Measurements from ENCODE around the gene VIPR1. TPM values are rescaled to one million over a fixed set of nuclear protein-coding genes. Genes with fewer than 3 reads are reported as not detected.

VIPR1 gene
- total RNA-seq, 4 donors from 2014 or later = 121 to 565 (median 254) TPM

DNA sequence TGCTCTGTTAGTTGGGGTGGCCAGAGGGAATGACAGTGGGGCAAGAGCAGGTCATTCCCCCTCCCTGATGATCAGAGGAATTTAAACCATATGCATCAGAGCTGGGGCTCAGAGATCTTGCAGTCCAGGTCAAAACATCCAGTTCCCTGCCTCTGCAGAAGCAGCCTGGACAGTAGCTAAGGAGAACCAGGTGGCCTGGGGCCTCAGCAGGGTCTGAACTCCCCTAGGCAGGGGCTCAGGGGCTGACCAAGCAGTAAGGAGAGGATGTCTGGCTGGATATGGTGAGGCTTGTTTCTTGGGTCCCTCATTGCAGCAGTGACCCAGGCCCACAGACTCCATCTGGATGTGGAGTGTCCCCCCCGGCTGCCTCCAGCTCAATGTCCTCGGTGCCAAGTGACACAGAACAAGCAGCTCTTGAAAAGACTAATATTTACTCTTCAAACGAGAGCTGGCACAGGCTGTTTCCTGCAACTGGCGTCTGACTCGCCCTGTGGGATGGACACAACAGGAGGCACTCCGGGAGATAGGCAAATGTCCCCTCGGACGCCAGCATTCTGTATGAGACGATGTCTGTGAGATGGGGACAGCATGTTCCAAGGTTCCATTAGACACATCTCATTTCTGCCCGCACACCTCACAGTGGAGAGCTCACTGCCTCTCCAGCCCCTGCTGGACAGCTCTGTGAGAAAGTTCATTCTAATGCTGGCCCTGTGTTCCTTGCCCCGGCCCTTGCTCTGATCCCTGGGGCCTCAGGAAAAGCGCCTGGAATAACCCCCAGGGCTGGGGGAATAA is 42.2 kb downstream of the VIPR1 start:
- intact Hi-C loops (cut with DNase I; ENCODE audit: low total_unique reads) = no loop called here
- WGBS, 2 donors (ENCODE audit: low coverage in 1 of 2) = 19% methylated on average over 8 of the region's 12 CpGs; no CpG with 5 or more reads in 1 of the 2 donors

DNA sequence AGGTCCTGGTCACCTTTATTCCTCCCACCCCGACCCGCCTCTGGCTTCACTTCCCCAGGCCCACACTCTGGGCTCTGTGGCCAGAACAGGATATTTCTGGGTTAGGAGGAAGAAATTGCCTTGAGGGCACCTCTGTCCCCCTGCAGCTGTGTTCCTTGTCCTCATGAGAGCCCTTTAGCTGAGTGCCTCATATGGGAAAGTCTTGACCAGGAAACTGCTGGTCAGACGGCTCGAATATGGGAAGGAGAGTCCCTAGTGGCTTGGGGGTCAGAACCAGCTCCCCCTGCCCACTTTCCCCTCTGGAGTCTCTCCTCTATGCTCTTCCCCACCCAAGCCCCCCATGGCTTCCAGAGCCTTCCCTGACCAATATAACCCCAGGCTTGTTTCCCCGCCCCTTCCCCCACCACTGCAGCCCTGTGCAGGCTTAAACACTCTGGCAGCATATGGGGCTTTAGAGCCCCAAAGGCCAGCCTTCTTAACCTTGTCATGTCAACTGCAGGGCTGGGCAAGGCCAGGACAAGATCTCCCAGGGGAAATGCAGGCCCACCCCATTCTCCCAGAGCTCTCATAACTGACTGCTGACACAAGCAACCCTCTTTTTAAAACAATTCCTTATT is 42.9 kb downstream of the VIPR1 start:
- in situ Hi-C loops (cut with MboI; ENCODE audit: low pct_ligation_motif_present in 1 of 4, low pct_unique_long_range_greater_than_20kb in 1 of 4, low sequenced_read_pairs in 3 of 4) (loop anchor here in 2 of 4 donors (25.0 kb wide), 1 partner anchor 308 kb away; no protein-coding TSS in a partner anchor), intact Hi-C loops (cut with DNase I; ENCODE audit: low total_unique reads) (no loop called here)
- WGBS, 2 donors (ENCODE audit: low coverage in 1 of 2) = 58 to 80% methylated on average over 1 to 5 of the region's 5 CpGs
- DNase-seq = no peak
- Histone ChIP-seq H3K27me3 (no peaks in the 10 kb centered on the region), H3K27ac (peak overlapping the region; percentile 36 to 64 (median 57)), H3K36me3 (no peaks in the 10 kb centered on the region), H3K4me3 (no peak overlapping the region), H3K4me1 (peaks cover 15 to 31% (median 16%) of the 10 kb centered on the region in 4 donors), H3K9me3 (no peaks in the 10 kb centered on the region)
- TF ChIP-seq POLR2A (IDR thresholded peaks at IDR 0.05) = no peak
- TF ChIP-seq, protein P1, sequence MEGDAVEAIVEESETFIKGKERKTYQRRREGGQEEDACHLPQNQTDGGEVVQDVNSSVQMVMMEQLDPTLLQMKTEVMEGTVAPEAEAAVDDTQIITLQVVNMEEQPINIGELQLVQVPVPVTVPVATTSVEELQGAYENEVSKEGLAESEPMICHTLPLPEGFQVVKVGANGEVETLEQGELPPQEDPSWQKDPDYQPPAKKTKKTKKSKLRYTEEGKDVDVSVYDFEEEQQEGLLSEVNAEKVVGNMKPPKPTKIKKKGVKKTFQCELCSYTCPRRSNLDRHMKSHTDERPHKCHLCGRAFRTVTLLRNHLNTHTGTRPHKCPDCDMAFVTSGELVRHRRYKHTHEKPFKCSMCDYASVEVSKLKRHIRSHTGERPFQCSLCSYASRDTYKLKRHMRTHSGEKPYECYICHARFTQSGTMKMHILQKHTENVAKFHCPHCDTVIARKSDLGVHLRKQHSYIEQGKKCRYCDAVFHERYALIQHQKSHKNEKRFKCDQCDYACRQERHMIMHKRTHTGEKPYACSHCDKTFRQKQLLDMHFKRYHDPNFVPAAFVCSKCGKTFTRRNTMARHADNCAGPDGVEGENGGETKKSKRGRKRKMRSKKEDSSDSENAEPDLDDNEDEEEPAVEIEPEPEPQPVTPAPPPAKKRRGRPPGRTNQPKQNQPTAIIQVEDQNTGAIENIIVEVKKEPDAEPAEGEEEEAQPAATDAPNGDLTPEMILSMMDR (IDR thresholded peaks at IDR 0.05) = peak in 1 of 5 experiments; percentile 6

More for the DNA sequence above, 42.2 kb downstream of the VIPR1 start:
- Histone ChIP-seq H3K27me3 (no peaks in the 10 kb centered on the region), H3K9me3 (no peaks in the 10 kb centered on the region), H3K27ac (peak overlapping the region; percentile 36 to 64 (median 57)), H3K4me1 (peaks cover 15 to 37% (median 17%) of the 10 kb centered on the region in 4 donors), H3K36me3 (no peaks in the 10 kb centered on the region), H3K4me3 (no peak overlapping the region)
- peak; percentile 66 for DNase-seq
- TF ChIP-seq POLR2A (IDR thresholded peaks at IDR 0.05) (no peak), EP300 (IDR thresholded peaks at IDR 0.05; ENCODE audit: low read depth) (peak; percentile 10), POLR2AphosphoS5 (IDR thresholded peaks at IDR 0.05) (peak in 2 of 3 donors; percentile 20 to 28)
- TF ChIP-seq, protein P1 (IDR thresholded peaks at IDR 0.05) = peak in 3 of 5 experiments; percentile 16 to 38 (median 18)
- in situ Hi-C loops (cut with MboI; ENCODE audit: low pct_ligation_motif_present in 1 of 4, low pct_unique_long_range_greater_than_20kb in 1 of 4, low sequenced_read_pairs in 3 of 4) = loop anchor here in 2 of 4 donors (25.0 kb wide), 1 partner anchor 307 kb away; no protein-coding TSS in a partner anchor

DNA sequence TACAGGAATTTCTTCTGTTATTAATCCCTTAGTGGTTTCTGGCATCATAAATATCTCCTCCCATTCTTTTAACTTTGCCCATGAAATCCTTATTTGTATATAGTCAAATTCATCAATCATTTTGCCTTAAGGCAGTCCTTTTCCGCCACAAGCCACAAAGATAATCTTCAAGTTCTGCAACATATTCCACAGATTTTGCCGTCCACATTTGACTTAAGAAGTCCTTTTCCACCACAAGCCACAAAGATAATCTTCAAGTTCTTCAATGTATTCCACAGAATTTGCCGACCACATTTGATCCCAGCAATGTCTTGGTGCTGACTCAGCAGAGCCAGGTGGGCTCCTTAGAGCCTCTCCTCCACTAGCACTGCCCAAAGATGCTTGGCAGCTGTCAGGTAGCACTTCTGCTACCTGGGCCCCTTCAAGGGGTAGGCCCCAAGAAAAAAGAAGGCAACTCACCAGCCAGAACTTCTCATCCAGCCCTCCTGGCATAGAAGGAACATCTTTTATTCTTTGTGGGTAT is 44.3 kb downstream of the VIPR1 start:
- Histone ChIP-seq H3K27ac (no peak overlapping the region), H3K27me3 (no peaks in the 10 kb centered on the region), H3K9me3 (no peaks in the 10 kb centered on the region), H3K4me1 (peaks cover 15 to 31% (median 16%) of the 10 kb centered on the region in 4 donors), H3K4me3 (no peak overlapping the region), H3K36me3 (peaks cover 0 to 4% (median 0%) of the 10 kb centered on the region in 4 donors)
- intact Hi-C loops (cut with DNase I; ENCODE audit: low total_unique reads) (no loop called here), in situ Hi-C loops (cut with MboI; ENCODE audit: low pct_ligation_motif_present in 1 of 4, low pct_unique_long_range_greater_than_20kb in 1 of 4, low sequenced_read_pairs in 3 of 4) (loop anchor here in 2 of 4 donors (25.0 kb wide), 1 partner anchor 309 kb away; no protein-coding TSS in a partner anchor)
- TF ChIP-seq POLR2AphosphoS5 (IDR thresholded peaks at IDR 0.05) = no peak
- no peak for TF ChIP-seq POLR2A (IDR thresholded peaks at IDR 0.05)
- TF ChIP-seq, protein P1 (IDR thresholded peaks at IDR 0.05) = no peak
- no peak for TF ChIP-seq EP300 (IDR thresholded peaks at IDR 0.05; ENCODE audit: low read depth)
- DNase-seq = no peak
- WGBS, 2 donors (ENCODE audit: low coverage in 1 of 2) = 93% methylated on average over 3 of the region's 3 CpGs

DNA sequence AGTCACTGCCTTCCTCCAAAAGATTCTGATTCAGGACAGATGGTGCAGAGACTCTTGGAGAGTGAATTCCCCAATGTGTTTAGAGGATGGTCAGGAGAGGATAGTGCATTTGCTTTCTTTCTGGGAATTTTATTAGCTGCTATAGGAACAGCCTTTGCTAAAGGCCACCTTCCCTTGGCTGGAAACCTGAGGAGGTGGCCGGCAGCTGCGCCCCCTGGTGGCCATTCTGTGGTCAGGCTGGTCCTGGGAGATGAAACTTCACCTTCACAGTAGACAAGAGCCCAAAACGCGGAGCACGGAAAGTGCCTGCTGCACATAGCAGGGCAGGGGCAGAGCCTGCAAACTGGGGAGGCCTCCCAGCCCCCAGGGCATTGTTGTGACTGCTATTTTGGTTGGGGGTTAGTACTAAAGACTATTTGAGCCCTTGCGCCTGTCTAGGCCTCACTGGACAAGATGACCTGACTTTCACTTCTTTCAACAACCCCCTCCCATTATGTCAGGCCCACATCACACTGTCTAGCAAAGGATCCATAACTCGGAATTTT is 45.0 kb downstream of the VIPR1 start:
- TF ChIP-seq, protein P1 (IDR thresholded peaks at IDR 0.05) = peak; percentile 89 to 97 (median 96)
- TF ChIP-seq POLR2A (IDR thresholded peaks at IDR 0.05) = no peak
- H3K27me3 ChIP-seq = no peaks in the 10 kb centered on the region
- peaks cover 15 to 31% (median 16%) of the 10 kb centered on the region in 4 donors for H3K4me1 ChIP-seq
- H3K9me3 ChIP-seq = no peaks in the 10 kb centered on the region
- in situ Hi-C loops (cut with MboI; ENCODE audit: low pct_ligation_motif_present in 1 of 4, low pct_unique_long_range_greater_than_20kb in 1 of 4, low sequenced_read_pairs in 3 of 4) (loop anchor here in 2 of 4 donors (25.0 kb wide), 1 partner anchor 310 kb away; no protein-coding TSS in a partner anchor), intact Hi-C loops (cut with DNase I; ENCODE audit: low total_unique reads) (no loop called here)
- peaks cover 0 to 6% (median 0%) of the 10 kb centered on the region in 4 donors for H3K36me3 ChIP-seq
- no peak overlapping the region for H3K27ac ChIP-seq
- peak; percentile 77 for DNase-seq
- H3K4me3 ChIP-seq = no peak overlapping the region
- WGBS, 2 donors (ENCODE audit: low coverage in 1 of 2) = 26 to 38% methylated on average over 1 to 7 of the region's 7 CpGs
